Spleen (tissue), 11 donors: ENCODE measurements around the gene VPS29. TPM values are rescaled to one million over a fixed set of nuclear protein-coding genes. Genes with fewer than 3 reads are reported as not detected.
"Not testable (repeated sequence)": the region's sequence is repeated elsewhere in the genome, so short reads cannot be mapped to it uniquely, and the experiment has no call there.

ENCODE experiments used
- DNase-seq: peaks from one replicate; pipeline ENCODE4 v3.0.0-alpha.2; 2020
- H3K27ac ChIP-seq, 8 donors: fragments of 200-600 bp; sonication (generic) in 7 of 8; 1 replicate in 4 of 8; 2 replicates in 4 of 8; pipeline versions ENCODE4 v1.5.0 to v1.8.0; 2016 to 2021; ENCODE audit warnings: inconsistent platforms in 4 of 8, mild to moderate bottlenecking in 4 of 8, moderate library complexity in 1 of 8
- H3K27me3 ChIP-seq, 7 donors: fragments of 200-600 bp; sonication (generic) in 6 of 7; replicated peaks in 1 of 7; 1 replicate in 4 of 7; 2 replicates in 3 of 7; pipeline versions ENCODE4 v1.5.0 to v1.8.0; 2016 to 2021; ENCODE audit warnings: inconsistent platforms in 3 of 7, mild to moderate bottlenecking in 1 of 7
- H3K36me3 ChIP-seq, 6 donors: fragments of 200-600 bp; sonication (generic) in 5 of 6; 1 replicate in 4 of 6; 2 replicates in 2 of 6; pipeline versions ENCODE4 v1.5.0 to v1.8.0; 2016 to 2021; ENCODE audit warnings: inconsistent platforms in 2 of 6
- H3K4me1 ChIP-seq, 6 donors: fragments of 200-600 bp; sonication (generic) in 5 of 6; 1 replicate in 3 of 6; 2 replicates in 3 of 6; pipeline versions ENCODE4 v1.5.0 to v1.8.0; 2016 to 2021; ENCODE audit warnings: inconsistent platforms in 3 of 6
- H3K4me3 ChIP-seq, 8 donors: fragments of 200-600 bp; sonication (generic) in 7 of 8; 1 replicate in 4 of 8; 2 replicates in 4 of 8; pipeline versions ENCODE4 v1.5.0 to v1.8.0; 2016 to 2021; ENCODE audit warnings: inconsistent platforms in 4 of 8, mild to moderate bottlenecking in 4 of 8, moderate library complexity in 2 of 8
- H3K9me3 ChIP-seq, 8 donors: fragments of 200-600 bp; sonication (generic) in 7 of 8; 1 replicate in 4 of 8; 2 replicates in 4 of 8; pipeline versions ENCODE4 v1.5.0 to v1.8.0; 2016 to 2021; ENCODE audit warnings: inconsistent platforms in 4 of 8
- POLR2A ChIP-seq, 3 donors: fragments of 450-650 bp; IDR thresholded peaks; one replicate each; pipeline ENCODE4 v1.5.1; 2017; ENCODE audit warnings: antibody characterized with exemption in 3 of 3, mild to moderate bottlenecking in 1 of 3
- POLR2AphosphoS5 ChIP-seq, 3 donors: sonication (generic); formaldehyde crosslinking; IDR thresholded peaks; one replicate each; pipeline ENCODE4 v1.5.1; 2017; ENCODE audit warnings: antibody characterized with exemption in 3 of 3
- WGBS, 5 donors: extraction: QIAGEN DNeasy Blood & Tissue Kit in 3 of 5; methylation state at CpG; one replicate each; pipeline versions ENCODE4 v1.1.5 to v1.1.7; 2013 to 2018; 5-methylcytosine and 5-hydroxymethylcytosine counted together
- intact Hi-C: fragments of 100-400 bp; cut with DNase I; formaldehyde crosslinking; loops from one replicate; pipeline ENCODE4 v1.15.0; 2023; ENCODE audit warnings: low total_unique reads
- polyA plus RNA-seq, 3 donors: library from polyadenylated mRNA; stranded (reverse); fragments of 200-250 nt; gene quantifications; one replicate each; pipeline ENCODE4 v1.2.1, GENCODE V29; 2013
- total RNA-seq, 7 donors: library from RNA; depleted of rRNA in 3 of 7; stranded (reverse); fragments of >200 nt in 3 of 7; fragmentation: NEBNext Ultra II Directional in 4 of 7; extraction: Animal tissue kit (Norgen Biotek cat#: 25700) in 4 of 7; gene quantifications; one replicate each; pipeline versions ENCODE4 v1.1.0 to v1.2.1, GENCODE V29; 2016 to 2021
- TF ChIP-seq, protein P1 (sequence below), 11 experiments: fragments of 200-600 bp in 7 of 11; fragments of 450-650 bp in 4 of 11; sonication (generic) in 4 of 11; IDR thresholded peaks in 8 of 11; conservative IDR thresholded peaks in 3 of 11; 1 replicate in 7 of 11; 2 replicates in 4 of 11; pipeline versions ENCODE4 v1.4.0 to v1.8.0; 2016 to 2021; ENCODE audit warnings: antibody characterized with exemption in 11 of 11, inconsistent platforms in 4 of 11, mild to moderate bottlenecking in 1 of 11
- donor health status: healthy with polysubstance abuse.
- donor health status: DM: no; HTN: no; CAD: no; lungs with moderate emphysema.
- donor health status: DM: no; HTN: no; CAD: no.
- donor health status: Bipolar disorder and iron deficiency.
- donor health status: healthy.
- donor health status: DM: no; HTN: no; CAD: no.
- donor health status: DM: yes; HTN: yes; CAD: no.

Gene VPS29
- total and polyA plus RNA-seq, 10 donors, result 77.9 to 228 (median 115) TPM

DNA sequence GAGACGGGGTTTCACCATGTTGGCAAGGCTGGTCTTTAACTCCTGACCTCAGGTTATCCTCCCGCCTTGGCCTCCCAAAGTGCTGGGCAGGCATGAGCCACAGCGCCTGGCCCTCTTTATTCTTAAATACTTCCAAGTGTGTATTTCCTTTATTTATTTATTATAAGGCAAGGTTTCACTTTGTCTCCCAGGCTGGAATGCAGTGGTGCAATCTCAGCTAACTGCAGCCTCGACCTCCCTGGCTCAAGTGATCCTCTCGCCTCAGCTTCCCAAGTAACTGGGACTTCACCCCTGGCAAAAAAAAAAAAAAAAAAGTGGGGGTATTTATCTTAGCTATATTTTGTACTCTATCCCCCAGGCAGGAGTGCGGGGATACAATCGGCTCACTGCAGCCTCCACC lies 26.5 kb downstream of the VPS29 start:
- H3K4me3 ChIP-seq, result no peak overlapping the region
- 91 to 95% (median 93%) methylated on average over 7 of the region's 7 CpGs for WGBS, 5 donors
- no peaks in the 10 kb centered on the region for H3K9me3 ChIP-seq
- H3K27ac ChIP-seq, result no peak overlapping the region
- intact Hi-C loops, result no loop called here
- no peak for DNase-seq
- H3K4me1 ChIP-seq, result peaks cover 0 to under 1% (median 0%) of the 10 kb centered on the region in 6 donors
- no peak for TF ChIP-seq POLR2A (IDR thresholded peaks at IDR 0.05)
- no peak for TF ChIP-seq POLR2AphosphoS5 (IDR thresholded peaks at IDR 0.05)
- TF ChIP-seq, protein P1, sequence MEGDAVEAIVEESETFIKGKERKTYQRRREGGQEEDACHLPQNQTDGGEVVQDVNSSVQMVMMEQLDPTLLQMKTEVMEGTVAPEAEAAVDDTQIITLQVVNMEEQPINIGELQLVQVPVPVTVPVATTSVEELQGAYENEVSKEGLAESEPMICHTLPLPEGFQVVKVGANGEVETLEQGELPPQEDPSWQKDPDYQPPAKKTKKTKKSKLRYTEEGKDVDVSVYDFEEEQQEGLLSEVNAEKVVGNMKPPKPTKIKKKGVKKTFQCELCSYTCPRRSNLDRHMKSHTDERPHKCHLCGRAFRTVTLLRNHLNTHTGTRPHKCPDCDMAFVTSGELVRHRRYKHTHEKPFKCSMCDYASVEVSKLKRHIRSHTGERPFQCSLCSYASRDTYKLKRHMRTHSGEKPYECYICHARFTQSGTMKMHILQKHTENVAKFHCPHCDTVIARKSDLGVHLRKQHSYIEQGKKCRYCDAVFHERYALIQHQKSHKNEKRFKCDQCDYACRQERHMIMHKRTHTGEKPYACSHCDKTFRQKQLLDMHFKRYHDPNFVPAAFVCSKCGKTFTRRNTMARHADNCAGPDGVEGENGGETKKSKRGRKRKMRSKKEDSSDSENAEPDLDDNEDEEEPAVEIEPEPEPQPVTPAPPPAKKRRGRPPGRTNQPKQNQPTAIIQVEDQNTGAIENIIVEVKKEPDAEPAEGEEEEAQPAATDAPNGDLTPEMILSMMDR (IDR thresholded peaks at IDR 0.05 in 8 of 11, conservative IDR thresholded peaks at IDR 0.05 in 3 of 11), result no peak
- no peaks in the 10 kb centered on the region for H3K27me3 ChIP-seq
- peaks cover 0 to 21% (median 2%) of the 10 kb centered on the region in 6 donors for H3K36me3 ChIP-seq

DNA sequence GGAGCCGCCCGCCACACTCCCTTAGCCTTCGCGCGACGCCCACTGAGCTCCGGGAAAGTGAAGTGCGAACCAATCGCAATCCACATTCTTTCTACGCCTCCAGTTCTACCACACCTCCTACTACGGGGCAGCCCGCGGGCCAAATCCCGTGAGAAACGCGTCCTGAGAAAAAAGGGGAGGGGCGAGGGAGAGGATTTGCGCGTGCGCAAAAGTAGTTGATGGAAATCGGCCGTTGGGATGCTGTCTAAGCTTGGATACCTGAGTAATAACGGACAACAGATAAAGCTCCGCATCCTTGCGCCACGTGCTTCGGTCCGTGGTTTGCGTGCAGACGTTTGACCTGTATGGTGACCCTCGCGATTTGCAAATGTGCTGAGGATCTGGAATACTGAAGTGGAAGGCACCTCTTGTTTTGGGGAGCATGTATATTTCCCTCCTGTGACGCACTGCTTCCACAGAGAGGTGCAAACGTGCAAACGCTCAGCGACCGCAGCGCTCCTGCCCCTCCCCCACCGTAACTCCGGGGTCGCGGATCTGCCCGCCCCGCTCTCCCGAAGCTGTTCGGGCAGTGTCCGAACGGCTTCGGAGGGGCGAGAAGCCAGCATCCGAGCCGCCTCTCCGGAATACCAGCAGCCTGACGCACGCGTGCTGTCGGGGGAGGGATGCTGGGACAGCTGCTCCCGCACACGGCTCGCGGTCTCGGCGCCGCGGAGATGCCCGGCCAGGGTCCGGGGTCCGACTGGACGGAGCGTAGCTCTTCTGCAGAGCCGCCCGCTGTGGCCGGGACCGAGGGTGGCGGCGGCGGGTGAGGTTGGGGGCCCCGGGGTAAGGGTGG lies 33.5 kb downstream of the VPS29 start, which contains the start of the genes FAM216A and GPN3:
FAM216A (plus strand) TSS at position 632 of the 835 bp plus-strand sequence; CDS start at position 663, 31 bp downstream.
GPN3 (minus strand) TSS at position 44 of the 835 bp plus-strand sequence. CDS start 54 bp downstream, outside the sequence.
- WGBS, 5 donors, result 0 to 1% (median 0%) methylated on average over 39 to 78 of the region's 78 CpGs
- intact Hi-C loops, result no loop called here

DNA sequence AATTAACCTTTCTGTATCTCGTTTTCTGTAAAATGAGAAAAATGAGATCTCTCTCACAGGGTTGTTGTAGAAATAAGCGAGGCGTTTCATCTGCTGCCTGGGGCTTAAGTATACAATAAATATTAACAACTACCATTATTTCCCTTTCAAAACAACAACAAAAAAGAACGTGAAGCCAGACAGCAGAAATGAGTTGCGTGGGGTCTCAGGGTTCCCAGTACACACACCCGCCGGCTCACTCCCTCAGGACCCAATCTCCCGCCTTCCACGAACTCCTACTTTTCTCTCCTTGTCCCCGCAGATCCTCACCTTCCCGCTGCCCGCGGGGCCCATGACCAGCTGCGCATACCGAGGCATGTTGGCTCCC lies 34.1 kb downstream of the VPS29 start:
- peak overlapping the region; percentile 50 to 97 (median 93) for H3K27ac ChIP-seq
- TF ChIP-seq POLR2A (IDR thresholded peaks at IDR 0.05) (no peak), POLR2AphosphoS5 (IDR thresholded peaks at IDR 0.05) (no peak)
- TF ChIP-seq, protein P1 (IDR thresholded peaks at IDR 0.05 in 8 of 11, conservative IDR thresholded peaks at IDR 0.05 in 3 of 11), result no peak
- peaks cover 19 to 42% (median 31%) of the 10 kb centered on the region in 6 donors for H3K4me1 ChIP-seq
- 0 to 1% (median 0%) methylated on average over 15 of the region's 15 CpGs for WGBS, 5 donors
- H3K4me3 ChIP-seq, result peak overlapping the region; percentile 78 to 97 (median 94)
- no peaks in the 10 kb centered on the region for H3K9me3 ChIP-seq
- no peak for DNase-seq
- peaks cover 0 to 27% (median 14%) of the 10 kb centered on the region in 6 donors for H3K36me3 ChIP-seq
- no peaks in the 10 kb centered on the region for H3K27me3 ChIP-seq
- intact Hi-C loops, result no loop called here

More for the DNA sequence above, 33.5 kb downstream of the VPS29 start, which contains the start of the genes FAM216A and GPN3:
- Histone ChIP-seq H3K36me3 (peaks cover 0 to 22% (median 14%) of the 10 kb centered on the region in 6 donors), H3K27me3 (no peaks in the 10 kb centered on the region), H3K4me3 (peak within 1 kb of the TSS; percentile 78 to 97 (median 94)), H3K9me3 (no peaks in the 10 kb centered on the region), H3K27ac (peak within 1 kb of the TSS; percentile 91 to 97 (median 93)), H3K4me1 (peaks cover 19 to 42% (median 31%) of the 10 kb centered on the region in 6 donors)
- TF ChIP-seq POLR2A (IDR thresholded peaks at IDR 0.05) (peak in 2 of 3 donors; percentile 52 to 65), POLR2AphosphoS5 (IDR thresholded peaks at IDR 0.05) (peak; percentile 96 to 97 (median 96))
- TF ChIP-seq, protein P1 (IDR thresholded peaks at IDR 0.05 in 8 of 11, conservative IDR thresholded peaks at IDR 0.05 in 3 of 11), result peak in 3 of 11 experiments; percentile 18 to 43 (median 22)
- peak; percentile 96 for DNase-seq

DNA sequence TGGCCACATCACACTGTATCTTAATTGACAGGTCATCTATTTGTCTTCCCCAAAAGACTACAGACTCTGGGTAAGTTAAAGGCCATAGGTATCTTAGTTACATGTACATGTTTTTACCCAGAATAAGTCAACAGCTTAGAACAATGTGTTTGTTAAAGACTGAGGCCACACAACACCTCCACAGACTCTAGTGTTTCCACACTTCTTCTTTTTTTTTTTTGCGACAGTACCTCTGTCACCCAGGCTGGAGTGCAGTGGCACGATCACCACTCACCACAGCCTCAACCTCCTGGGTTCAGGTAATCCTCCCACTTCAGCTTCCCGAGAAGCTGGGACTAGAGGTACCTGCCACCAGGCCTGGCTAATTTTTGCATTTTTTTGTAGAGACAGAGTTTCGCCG lies 35.1 kb downstream of the VPS29 start:
- H3K36me3 ChIP-seq, result peaks cover 0 to 38% (median 19%) of the 10 kb centered on the region in 6 donors
- peaks cover 19 to 46% (median 32%) of the 10 kb centered on the region in 6 donors for H3K4me1 ChIP-seq
- no peaks in the 10 kb centered on the region for H3K9me3 ChIP-seq
- intact Hi-C loops, result no loop called here
- TF ChIP-seq, protein P1 (IDR thresholded peaks at IDR 0.05 in 8 of 11, conservative IDR thresholded peaks at IDR 0.05 in 3 of 11), result no peak
- TF ChIP-seq POLR2A (IDR thresholded peaks at IDR 0.05) (no peak), POLR2AphosphoS5 (IDR thresholded peaks at IDR 0.05) (no peak)
- 65 to 77% (median 68%) methylated on average over 5 of the region's 5 CpGs for WGBS, 5 donors
- H3K27me3 ChIP-seq, result no peaks in the 10 kb centered on the region
- peak overlapping the region in 2 of 8 donors; percentile 91 to 96 for H3K27ac ChIP-seq
- DNase-seq, result no peak
- H3K4me3 ChIP-seq, result peak overlapping the region in 4 of 8 donors; percentile 78 to 93 (median 88)

DNA sequence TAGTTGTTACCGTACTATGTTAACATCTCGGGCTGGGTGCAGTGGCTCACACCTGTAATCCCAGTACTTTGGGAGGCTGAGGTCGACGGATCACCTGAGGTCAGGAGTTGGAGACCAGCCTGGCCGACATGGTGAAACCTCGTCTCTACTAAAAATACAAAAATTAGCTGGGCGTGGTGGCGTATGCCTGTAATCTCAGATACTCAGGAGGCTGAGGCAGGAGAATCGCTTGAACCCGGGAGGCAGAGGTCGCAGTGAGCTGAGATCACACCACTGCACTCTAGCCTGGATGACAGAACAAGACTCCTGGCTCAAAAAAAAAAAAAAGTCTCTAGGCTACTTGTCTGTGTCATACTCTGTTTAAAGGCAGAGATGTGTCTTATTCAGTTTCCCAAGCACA lies 36.1 kb downstream of the VPS29 start:
- H3K27ac ChIP-seq, H3K4me3 ChIP-seq, H3K9me3 ChIP-seq, DNase-seq, H3K27me3 ChIP-seq, intact Hi-C loops: not testable (repeated sequence)
- 89 to 96% (median 95%) methylated on average over 11 of the region's 11 CpGs for WGBS, 5 donors
- H3K4me1 ChIP-seq, result peaks cover 19 to 50% (median 33%) of the 10 kb centered on the region in 6 donors
- peaks cover 0 to 48% (median 21%) of the 10 kb centered on the region in 6 donors for H3K36me3 ChIP-seq
